ENCODE data around the gene CPNE5.

GRCh38 chr6:36865835-36866234 lies 26.6 kb upstream of the CPNE5 start:
- TF ChIP-seq CTCF (IDR thresholded peaks at IDR 0.05 in 2 of 3, conservative IDR thresholded peaks at IDR 0.05 in 1 of 3; ENCODE audit: insufficient read depth in 2 of 3, low read depth in 1 of 3, low read length in 3 of 3) = no peak
- no peak for TF ChIP-seq CBFA2T3 (IDR thresholded peaks at IDR 0.05)
- TF ChIP-seq ARID4B (CRISPR knock-in tag; IDR thresholded peaks at IDR 0.05) = no peak
- no peak for TF ChIP-seq FOXO4 (CRISPR knock-in tag; IDR thresholded peaks at IDR 0.05)
- no peak for TF ChIP-seq TAF9B (IDR thresholded peaks at IDR 0.05; ENCODE audit: partially characterized antibody)
- no peak for TF ChIP-seq E2F1 (CRISPR knock-in tag; IDR thresholded peaks at IDR 0.05)
- TF ChIP-seq PTRF (tag; IDR thresholded peaks at IDR 0.05) = no peak
